Ovary (tissue), 9 donors: Measurements from ENCODE around the gene DEGS2. TPM values are rescaled to one million over a fixed set of nuclear protein-coding genes. Genes with fewer than 3 reads are reported as not detected.
A peak's percentile ranks its signal among the peaks of the same experiment; 100 is the strongest.
"Not testable (repeated sequence)": the region's sequence is repeated elsewhere in the genome, so short reads cannot be mapped to it uniquely, and the experiment has no call there.

Experiments used
- DNase-seq, 5 donors: peaks; one replicate each; pipeline ENCODE4 v3.0.0-alpha.2; 2019 to 2020
- H3K27ac ChIP-seq, 2 donors: fragments of 200-600 bp; one replicate each; pipeline versions ENCODE4 v1.5.1 to v1.8.0; 2019 to 2022
- H3K27me3 ChIP-seq: fragments of 200-600 bp; one replicate; pipeline ENCODE4 v1.8.0; 2022
- H3K36me3 ChIP-seq: fragments of 200-600 bp; sonication (generic); one replicate; pipeline ENCODE4 v1.5.1; 2019
- H3K4me1 ChIP-seq: one replicate; pipeline ENCODE4 v1.8.1; 2013; ENCODE audit warnings: mild to moderate bottlenecking, moderate library complexity; ENCODE audit not compliant: insufficient read depth
- H3K4me3 ChIP-seq: fragments of 200-600 bp; sonication (generic); one replicate; pipeline ENCODE4 v1.5.1; 2017
- H3K9me3 ChIP-seq, 2 donors: fragments of 200-600 bp in 1 of 2; sonication (generic) in 1 of 2; one replicate each; pipeline versions ENCODE4 v1.5.1 to v1.8.1; 2013 to 2019; ENCODE audit warnings: mild to moderate bottlenecking in 1 of 2, moderate library complexity in 1 of 2
- CTCF ChIP-seq, 3 donors: fragments of 450-650 bp in 2 of 3; fragments of 200-600 bp in 1 of 3; IDR thresholded peaks; one replicate each; pipeline versions ENCODE4 v1.5.1 to v1.8.0; 2016 to 2022; ENCODE audit warnings: antibody characterized with exemption in 3 of 3, mild to moderate bottlenecking in 1 of 3
- EP300 ChIP-seq: sonication (generic); formaldehyde crosslinking; IDR thresholded peaks from one replicate; pipeline ENCODE4 v1.6.1; 2017; ENCODE audit warnings: antibody characterized with exemption
- POLR2A ChIP-seq: fragments of 450-650 bp; IDR thresholded peaks from one replicate; pipeline ENCODE4 v1.6.1; 2017; ENCODE audit warnings: antibody characterized with exemption, mild to moderate bottlenecking, moderate library complexity
- WGBS, 3 donors: extraction: QIAGEN DNeasy Blood & Tissue Kit in 1 of 3; methylation state at CpG; one replicate each; pipeline versions ENCODE4 v1.1.5 to v1.1.7; 2013 to 2017; 5-methylcytosine and 5-hydroxymethylcytosine counted together
- intact Hi-C, 4 donors: fragments of 100-400 bp; cut with DNase I; formaldehyde crosslinking; loops; one replicate each; pipeline versions ENCODE4 v1.11.0 to v1.15.1; 2022 to 2023
- polyA plus RNA-seq, 2 donors: library from polyadenylated mRNA; stranded (reverse); fragments of 200-250 nt in 1 of 2; fragments of 350-450 nt in 1 of 2; fragmentation: Illumina TruSeq in 1 of 2; extraction: RNeasy Lipid Tissue Mini Kit (QIAGEN cat#74804) in 1 of 2; gene quantifications; one replicate each; pipeline ENCODE4 v1.2.3, GENCODE V29; 2013 to 2014
- total RNA-seq, 7 donors: library from RNA; depleted of rRNA in 2 of 7; stranded (reverse); fragments of >200 nt in 2 of 7; fragmentation: NEBNext Ultra II Directional in 3 of 7; extraction: Animal tissue kit (Norgen Biotek cat#: 25700) in 3 of 7; gene quantifications; one replicate each; pipeline versions ENCODE4 v1.1.0 to v1.2.4, GENCODE V29; 2016 to 2023
- donor health status: DM: no; HTN: no; CAD: no; lungs with moderate emphysema.
- donor health status: DM: no; HTN: no; CAD: no.
- donor health status: Bipolar disorder and iron deficiency.
- donor health status: DM: yes; HTN: yes; CAD: no.
- donor health status: DM: no; HTN: no; CAD: no.
- donor health status: DM: yes; HTN: yes; CAD: no.

DEGS2 gene
- total and polyA plus RNA-seq, 9 donors: 0.45 to 7.9 (median 2.3) TPM; not detected in 1

GRCh38 chr14:100191584-100192249 is 32.3 kb upstream of the DEGS2 start:
- no peak for TF ChIP-seq CTCF (IDR thresholded peaks at IDR 0.05)
- no peak for TF ChIP-seq EP300
- TF ChIP-seq POLR2A: no peak
- intact Hi-C loops: loop anchor here (10.0 kb wide), 2 partner anchors 207 to 217 kb away; no protein-coding TSS in a partner anchor
- peak in 2 of 5 donors; percentile 43 to 54 for DNase-seq
- H3K36me3 ChIP-seq: no peaks in the 10 kb centered on the region
- H3K4me1 ChIP-seq: no peaks in the 10 kb centered on the region
- H3K27me3 ChIP-seq: no peaks in the 10 kb centered on the region
- peak overlapping the region; percentile 78 to 88 for H3K27ac ChIP-seq
- peak overlapping the region; percentile 38 for H3K4me3 ChIP-seq
- H3K9me3 ChIP-seq: no peaks in the 10 kb centered on the region
- WGBS, 3 donors: 54 to 56% (median 54%) methylated on average over 14 of the region's 14 CpGs

GRCh38 chr14:100190126-100190525 is 30.7 kb upstream of the DEGS2 start:
- Histone ChIP-seq H3K4me3 (no peak overlapping the region), H3K27ac (no peak overlapping the region), H3K4me1 (no peaks in the 10 kb centered on the region), H3K36me3 (no peaks in the 10 kb centered on the region), H3K9me3 (no peaks in the 10 kb centered on the region), H3K27me3 (no peaks in the 10 kb centered on the region)
- intact Hi-C loops: loop anchor here (10.0 kb wide), 2 partner anchors 205 to 215 kb away; no protein-coding TSS in a partner anchor
- WGBS, 3 donors: 95 to 100% (median 100%) methylated on average over 1 of the region's 1 CpG
- DNase-seq: no peak
- no peak for TF ChIP-seq EP300
- TF ChIP-seq CTCF (IDR thresholded peaks at IDR 0.05): no peak
- TF ChIP-seq POLR2A: no peak

GRCh38 chr14:100188392-100189030 is 29.1 kb upstream of the DEGS2 start:
- TF ChIP-seq POLR2A: no peak
- no peak for TF ChIP-seq CTCF (IDR thresholded peaks at IDR 0.05)
- TF ChIP-seq EP300: no peak
- Histone ChIP-seq H3K4me3 (no peak overlapping the region), H3K9me3 (no peaks in the 10 kb centered on the region), H3K36me3 (no peaks in the 10 kb centered on the region), H3K27me3 (no peaks in the 10 kb centered on the region), H3K27ac (no peak overlapping the region), H3K4me1 (no peaks in the 10 kb centered on the region)
- intact Hi-C loops: no loop called here
- WGBS, 3 donors: 86 to 91% (median 91%) methylated on average over 12 of the region's 12 CpGs
- no peak for DNase-seq

- TF ChIP-seq POLR2A: no peak
- TF ChIP-seq CTCF (IDR thresholded peaks at IDR 0.05): no peak
- no peak for TF ChIP-seq EP300
- intact Hi-C loops: no loop called here
Measured at GRCh38 chr14:100187247-100187833, 27.9 kb upstream of the DEGS2 start.

GRCh38 chr14:100181876-100182551 is 22.6 kb upstream of the DEGS2 start:
- H3K9me3 ChIP-seq, H3K4me3 ChIP-seq, H3K4me1 ChIP-seq, H3K36me3 ChIP-seq, intact Hi-C loops, DNase-seq, H3K27ac ChIP-seq, H3K27me3 ChIP-seq: not testable (repeated sequence)
- WGBS, 3 donors: 81 to 83% (median 83%) methylated on average over 3 to 4 of the region's 4 CpGs

More at GRCh38 chr14:100187247-100187833, 27.9 kb upstream of the DEGS2 start:
- no peaks in the 10 kb centered on the region for H3K4me1 ChIP-seq
- no peak overlapping the region for H3K27ac ChIP-seq
- H3K36me3 ChIP-seq: no peaks in the 10 kb centered on the region
- H3K9me3 ChIP-seq: no peaks in the 10 kb centered on the region
- no peaks in the 10 kb centered on the region for H3K27me3 ChIP-seq
- no peak overlapping the region for H3K4me3 ChIP-seq
- 86 to 89% (median 88%) methylated on average over 12 of the region's 12 CpGs for WGBS, 3 donors
- no peak for DNase-seq

GRCh38 chr14:100180671-100181070 is 21.2 kb upstream of the DEGS2 start:
- H3K27me3 ChIP-seq, H3K9me3 ChIP-seq, H3K36me3 ChIP-seq, intact Hi-C loops, H3K4me3 ChIP-seq, DNase-seq, H3K4me1 ChIP-seq, H3K27ac ChIP-seq: not testable (repeated sequence)
- 95 to 97% (median 96%) methylated on average over 15 to 28 of the region's 30 CpGs for WGBS, 3 donors
